GM12878 (cell line): ENCODE results near the gene MSI2. TPM values are rescaled to one million over a fixed set of nuclear protein-coding genes. Genes with fewer than 3 reads are reported as not detected.

Experiments used
- ATAC-seq: fragments of 200-7000 bp; cut with Tn5 transposase; 3 replicates; pipeline ENCODE4 v1.9.1; 2020; ENCODE audit warnings: mild to moderate bottlenecking, moderate library complexity
- BruUV-seq: library from RNA; stranded (reverse); fragments of 400-500 nt; replicated peaks from 2 replicates; lab custom pipeline; 2021; lab: Mats Ljungman, UMichigan
- CTCF ChIA-PET: fragments of 300-600 bp; sonication (Branson Sonifier 250); formaldehyde crosslinking; extraction: SDS; loops from one replicate; lab custom pipeline; 2021; ENCODE audit warnings: inconsistent platforms; lab: Yijun Ruan, JAX
- POLR2A ChIA-PET: fragments of 350-600 bp; formaldehyde crosslinking; extraction: SDS; loops from one replicate; lab custom pipeline; 2021; ENCODE audit warnings: inconsistent platforms; lab: Charles Lee
- RAD21 ChIA-PET: fragments of 300-600 bp; sonication (Branson Sonifier 250); formaldehyde crosslinking; loops from one replicate; lab custom pipeline; 2023; ENCODE audit warnings: antibody characterized with exemption; ENCODE audit not compliant: unreplicated experiment; lab: Charles Lee
- SMC1A ChIA-PET: fragments of 300-600 bp; sonication (Branson Sonifier 250); formaldehyde crosslinking; loops from one replicate; lab custom pipeline; 2023; ENCODE audit not compliant: unreplicated experiment, uncharacterized antibody; lab: Charles Lee
- DNase-seq: peaks from one replicate; pipeline ENCODE4 v3.0.0-alpha.2; 2011; ENCODE audit warnings: low read depth, low spot score
- FAIRE-seq: peaks from 3 replicates; lab custom pipeline; 2011; peaks lifted over from hg19 to GRCh38; lab: Jason Lieb, UNC
- H2AFZ ChIP-seq: 2 replicates; pipeline ENCODE4 v1.6.0; 2011; ENCODE audit warnings: low read depth, low read length, control low read depth; ENCODE audit not compliant: control insufficient read depth
- H3K27ac ChIP-seq: 2 replicates; pipeline ENCODE4 v1.5.1; 2011; ENCODE audit warnings: control low read depth; ENCODE audit not compliant: control insufficient read depth, insufficient read depth
- H3K27me3 ChIP-seq, 2 experiments: replicated peaks in 1 of 2; 2 replicates each; pipeline versions ENCODE4 v1.6.0 to v1.6.1; 2011; ENCODE audit warnings: low read length in 1 of 2; ENCODE audit not compliant: control insufficient read depth in 2 of 2, insufficient read depth in 2 of 2
- H3K36me3 ChIP-seq, 2 experiments: 2 replicates each; pipeline ENCODE4 v1.5.1; 2011; ENCODE audit warnings: low read length in 1 of 2; ENCODE audit not compliant: control insufficient read depth in 2 of 2, insufficient read depth in 2 of 2
- H3K4me1 ChIP-seq: 2 replicates; pipeline ENCODE4 v1.6.1; 2011; ENCODE audit warnings: mild to moderate bottlenecking, low read length, moderate library complexity, mixed read lengths; ENCODE audit not compliant: control insufficient read depth, insufficient read depth
- H3K4me2 ChIP-seq: 2 replicates; pipeline ENCODE4 v1.6.0; 2011; ENCODE audit warnings: control low read depth; ENCODE audit not compliant: control insufficient read depth, insufficient read depth
- H3K4me3 ChIP-seq: fragments of 200-600 bp; sonication (generic); 2 replicates; pipeline ENCODE4 v1.5.1; 2016
- H3K79me2 ChIP-seq: 2 replicates; pipeline ENCODE4 v1.6.0; 2011; ENCODE audit warnings: low read length; ENCODE audit not compliant: control insufficient read depth, insufficient read depth
- H3K9ac ChIP-seq: 2 replicates; pipeline ENCODE4 v1.8.0; 2011; ENCODE audit warnings: low read length, control low read depth, mixed read lengths; ENCODE audit not compliant: control insufficient read depth, insufficient read depth
- H3K9me3 ChIP-seq: replicated peaks from 3 replicates; pipeline ENCODE4 v1.5.1; 2011; ENCODE audit warnings: mild to moderate bottlenecking, low read length; ENCODE audit not compliant: control insufficient read depth, insufficient read depth
- H4K20me1 ChIP-seq: 2 replicates; pipeline ENCODE4 v1.6.0; 2011; ENCODE audit not compliant: control insufficient read depth, insufficient read depth
- E4F1 ChIP-seq: fragments of 450-650 bp; IDR thresholded peaks from 2 replicates; pipeline ENCODE4 v1.6.1; 2018; ENCODE audit warnings: borderline replicate concordance, mild to moderate bottlenecking; ENCODE audit not compliant: partially characterized antibody
- IKZF2 ChIP-seq, 2 experiments: fragments of 450-650 bp; IDR thresholded peaks; 2 replicates each; pipeline ENCODE4 v1.6.1; 2017; ENCODE audit warnings: mild to moderate bottlenecking in 2 of 2, moderate library complexity in 2 of 2
- MEF2B ChIP-seq: fragments of 450-650 bp; IDR thresholded peaks from 2 replicates; pipeline ENCODE4 v1.6.1; 2018; ENCODE audit warnings: mild to moderate bottlenecking, moderate library complexity; ENCODE audit not compliant: partially characterized antibody, poor library complexity, severe bottlenecking
- SMAD5 ChIP-seq: IDR thresholded peaks from 2 replicates; pipeline ENCODE4 v1.6.1; 2016; ENCODE audit warnings: antibody characterized with exemption, low read depth
- SRF ChIP-seq, 2 experiments: IDR thresholded peaks; 2 replicates each; pipeline ENCODE4 v1.6.1; 2011; ENCODE audit warnings: low read depth in 2 of 2, low read length in 2 of 2, mild to moderate bottlenecking in 1 of 2, moderate library complexity in 1 of 2
- TAF1 ChIP-seq: IDR thresholded peaks from 2 replicates; pipeline ENCODE4 v1.6.1; 2011; ENCODE audit warnings: mild to moderate bottlenecking, low read depth, low read length, borderline replicate concordance
- TCF12 ChIP-seq: IDR thresholded peaks from 2 replicates; pipeline ENCODE4 v1.6.1; 2011; ENCODE audit warnings: low read depth, mild to moderate bottlenecking, low read length
- ZBED1 ChIP-seq: IDR thresholded peaks from 2 replicates; pipeline ENCODE4 v1.6.1; 2016; ENCODE audit warnings: borderline replicate concordance
- ZNF207 ChIP-seq: fragments of 450-650 bp; IDR thresholded peaks from 2 replicates; pipeline ENCODE4 v1.6.1; 2014; ENCODE audit warnings: antibody characterized with exemption, mild to moderate bottlenecking, borderline replicate concordance
- ZSCAN29 ChIP-seq: fragments of 450-650 bp; IDR thresholded peaks from 2 replicates; pipeline ENCODE4 v1.6.1; 2017; ENCODE audit warnings: mild to moderate bottlenecking, moderate library complexity
- WGBS: methylation state at CpG from one replicate; pipeline ENCODE4 v1.1.6; 2016; ENCODE audit warnings: low lambda C conversion rate; ENCODE audit not compliant: insufficient replicate concordance, insufficient coverage; ENCODE audit errors: missing lambda C conversion rate; 5-methylcytosine and 5-hydroxymethylcytosine counted together
- in situ Hi-C: fragments of 300-500 bp; cut with MboI; formaldehyde crosslinking; loops from 9 replicates; pipeline ENCODE4 v1.14.3; 2018; ENCODE audit warnings: mixed read lengths
- intact Hi-C: fragments of 100-400 bp; cut with micrococcal nuclease; formaldehyde crosslinking; loops from one replicate; pipeline ENCODE4 v1.14.2; 2022; ENCODE audit not compliant: unreplicated experiment
- polyA plus RNA-seq, 11 experiments: library from polyadenylated mRNA; depleted of rRNA in 4 of 11; unstranded in 6 of 11; stranded (reverse) in 5 of 11; fragments of >200 nt; fragmentation: Nextera tagmentation in 4 of 11; fragmentation: Illumina TruSeq in 1 of 11; extraction: Ambion mirVana in 4 of 11; extraction: Trizol in 1 of 11; gene quantifications; 1 replicate in 1 of 11; 2 replicates in 10 of 11; pipeline versions ENCODE4 v1.2.1 to v1.2.3, GENCODE V29; 2011 to 2016; ENCODE audit warnings: inconsistent platforms in 2 of 11, missing spikeins in 2 of 11, low read depth in 1 of 11
- total RNA-seq, 4 experiments: library from RNA; depleted of rRNA in 3 of 4; stranded (reverse); fragments of >200 nt in 3 of 4; fragmentation: Illumina TruSeq in 1 of 4; extraction: Trizol in 1 of 4; gene quantifications; 2 replicates each; pipeline versions ENCODE4 v1.2.1 to v1.2.3, GENCODE V29; 2013 to 2021
- TF ChIP-seq, protein P1 (sequence below): IDR thresholded peaks from 2 replicates; pipeline ENCODE4 v1.6.1; 2011; ENCODE audit warnings: low read depth, mild to moderate bottlenecking, low read length, moderate library complexity, borderline replicate concordance; ENCODE audit errors: extremely low read depth
- TF ChIP-seq, protein P2 (sequence below): IDR thresholded peaks from 2 replicates; pipeline ENCODE4 v1.6.1; 2011; ENCODE audit warnings: low read depth, low read length, improper control_type of control experiment, borderline replicate concordance

The MSI2 gene
- total and polyA plus RNA-seq, 10 of the 15 experiments (the other 5 are each of a cell fraction or from before 2014, with no cell fraction given): 6.1 to 76.1 (median 42.0) TPM

DNA sequence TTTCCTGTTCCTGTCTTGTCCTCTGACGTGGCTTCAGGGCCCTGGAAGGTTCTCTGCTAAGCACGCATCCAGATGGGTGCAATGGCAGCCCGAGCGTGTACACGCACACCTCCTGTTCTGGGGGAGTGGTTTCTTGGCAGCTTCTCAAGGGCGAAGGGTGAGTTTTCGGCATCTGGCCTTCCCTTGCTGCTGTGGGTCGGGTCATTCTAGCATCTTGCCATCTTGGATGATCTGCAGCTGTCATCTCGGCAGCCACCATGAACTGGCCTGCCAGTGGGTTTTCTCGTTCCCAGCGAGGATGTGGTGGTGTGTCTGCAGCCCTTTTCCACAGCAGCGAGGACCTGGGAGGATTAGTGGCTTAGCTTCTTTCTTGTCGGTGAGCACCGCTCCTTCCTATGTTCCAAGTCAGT, 10.6 kb downstream of the MSI2 start:
- no peaks in the 10 kb centered on the region for H3K9me3 ChIP-seq
- intact Hi-C loops (no loop called here), in situ Hi-C loops (no loop called here)
- no peaks in the 10 kb centered on the region for H3K4me1 ChIP-seq
- RAD21 ChIA-PET: no interaction called here
- FAIRE-seq (no peak), DNase-seq (no peak), ATAC-seq (no peak)
- no peak overlapping the region for H3K27ac ChIP-seq
- no peaks in the 10 kb centered on the region for H4K20me1 ChIP-seq
- CTCF ChIA-PET: interaction anchor here (0.6 to 1.5 kb wide), 4 partner anchors 9 to 405 kb away, joined by 3 to 5 read pairs (median 3); no protein-coding TSS in a partner anchor
- POLR2A ChIA-PET: no interaction called here
- no peaks in the 10 kb centered on the region for H3K27me3 ChIP-seq
- no TSS peak for BruUV-seq
- no peak overlapping the region for H3K9ac ChIP-seq
- SMC1A ChIA-PET: interaction anchor here (1.4 kb wide), 2 partner anchors 8 to 9 kb away, joined by 4 to 7 read pairs; no protein-coding TSS in a partner anchor
- no peak overlapping the region for H3K4me2 ChIP-seq
- H3K36me3 ChIP-seq: peaks cover 18 to 46% of the 10 kb centered on the region in 2 experiments
- WGBS: 92% methylated on average over 14 of the region's 14 CpGs
- TF ChIP-seq, protein P1, sequence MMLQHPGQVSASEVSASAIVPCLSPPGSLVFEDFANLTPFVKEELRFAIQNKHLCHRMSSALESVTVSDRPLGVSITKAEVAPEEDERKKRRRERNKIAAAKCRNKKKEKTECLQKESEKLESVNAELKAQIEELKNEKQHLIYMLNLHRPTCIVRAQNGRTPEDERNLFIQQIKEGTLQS: no peak
- no peak for TF ChIP-seq MEF2B
- TF ChIP-seq SRF (IDR thresholded peaks at IDR 0.05; ENCODE audit: low read depth in 2 of 2, low read length in 2 of 2): no peak
- H2AFZ ChIP-seq: no peak overlapping the region
- H3K4me3 ChIP-seq: no peak overlapping the region
- peaks cover 43% of the 10 kb centered on the region for H3K79me2 ChIP-seq

- Histone ChIP-seq H3K4me2 (no peak overlapping the region), H3K4me1 (no peaks in the 10 kb centered on the region), H2AFZ (no peak overlapping the region), H4K20me1 (no peaks in the 10 kb centered on the region), H3K27ac (no peak overlapping the region), H3K36me3 (peaks cover 18 to 46% of the 10 kb centered on the region in 2 experiments), H3K4me3 (no peak overlapping the region), H3K9me3 (no peaks in the 10 kb centered on the region), H3K79me2 (peaks cover 34% of the 10 kb centered on the region), H3K9ac (no peak overlapping the region), H3K27me3 (no peaks in the 10 kb centered on the region)
- RAD21 ChIA-PET: no interaction called here
- DNase-seq: no peak
- no peak for ATAC-seq
- WGBS: 98% methylated on average over 8 of the region's 8 CpGs
- in situ Hi-C loops (no loop called here), intact Hi-C loops (no loop called here)
- no TSS peak for BruUV-seq
- SMC1A ChIA-PET: interaction anchor here (0.9 to 5.0 kb wide), 4 partner anchors 9 to 25 kb away, joined by 3 to 29 read pairs (median 6); no protein-coding TSS in a partner anchor
- CTCF ChIA-PET: interaction anchor here (0.6 to 1.6 kb wide), 2 partner anchors 25 to 1856 kb away, joined by 3 to 5 read pairs; no protein-coding TSS in a partner anchor
- POLR2A ChIA-PET: no interaction called here
- no peak for FAIRE-seq
- TF ChIP-seq E4F1 (no peak), ZSCAN29 (no peak), ZNF207 (no peak), ZBED1 (no peak), IKZF2 (IDR thresholded peaks at IDR 0.05) (no peak), TCF12 (no peak), SMAD5 (no peak), TAF1 (no peak)
- TF ChIP-seq, protein P2, sequence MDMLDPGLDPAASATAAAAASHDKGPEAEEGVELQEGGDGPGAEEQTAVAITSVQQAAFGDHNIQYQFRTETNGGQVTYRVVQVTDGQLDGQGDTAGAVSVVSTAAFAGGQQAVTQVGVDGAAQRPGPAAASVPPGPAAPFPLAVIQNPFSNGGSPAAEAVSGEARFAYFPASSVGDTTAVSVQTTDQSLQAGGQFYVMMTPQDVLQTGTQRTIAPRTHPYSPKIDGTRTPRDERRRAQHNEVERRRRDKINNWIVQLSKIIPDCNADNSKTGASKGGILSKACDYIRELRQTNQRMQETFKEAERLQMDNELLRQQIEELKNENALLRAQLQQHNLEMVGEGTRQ: no peak
Measured at GRCh38 chr17:57268181-57268580, 11.9 kb downstream of the MSI2 start.
